Ishikawa (cell line): ENCODE results near the gene TMEM14A.

Experiments used
- CEBPB ChIP-seq: IDR thresholded peaks from 2 replicates; pipeline ENCODE4 v1.6.1; 2012
- EGR1 ChIP-seq: IDR thresholded peaks from 2 replicates; pipeline ENCODE4 v1.6.1; 2012
- EP300 ChIP-seq: IDR thresholded peaks from 2 replicates; pipeline ENCODE4 v1.6.1; 2012; ENCODE audit warnings: borderline replicate concordance
- RAD21 ChIP-seq: IDR thresholded peaks from 2 replicates; pipeline ENCODE4 v1.6.1; 2012; ENCODE audit warnings: low read depth
- REST ChIP-seq: IDR thresholded peaks from 2 replicates; pipeline ENCODE4 v1.6.1; 2012; ENCODE audit warnings: low read depth, mild to moderate bottlenecking
- TAF1 ChIP-seq: IDR thresholded peaks from 2 replicates; pipeline ENCODE4 v1.6.1; 2012; ENCODE audit warnings: low read depth, mild to moderate bottlenecking

DNA sequence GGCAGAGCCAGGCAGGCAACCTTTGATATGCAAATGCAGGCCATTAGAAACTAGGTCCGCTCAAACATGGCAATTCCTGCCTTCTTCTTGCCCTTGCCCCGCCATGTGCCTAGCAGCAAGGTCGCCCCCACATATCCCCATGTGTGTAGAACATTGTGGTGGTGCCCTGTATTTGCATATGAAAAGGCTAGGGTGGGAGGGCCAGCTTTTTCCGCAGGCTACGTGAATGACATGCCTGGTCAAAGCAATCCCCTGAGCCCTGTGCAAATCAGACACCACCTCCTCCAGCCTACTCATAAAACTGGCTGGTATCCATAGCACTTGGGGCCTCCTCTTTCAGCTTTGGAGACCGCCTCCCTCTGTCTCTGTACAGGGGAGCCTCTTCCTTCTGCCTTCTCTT is 60.8 kb downstream of the TMEM14A start:
- TF ChIP-seq REST: no peak
- no peak for TF ChIP-seq EP300
- TF ChIP-seq EGR1: no peak
- no peak for TF ChIP-seq TAF1
- TF ChIP-seq CEBPB: no peak
- no peak for TF ChIP-seq RAD21
